BLaER1 (cell line): ENCODE measurements around the gene LRRC74A.
"Not testable (repeated sequence)": the region's sequence is repeated elsewhere in the genome, so short reads cannot be mapped to it uniquely, and the experiment has no call there.

Experiments
- H3K27ac ChIP-seq: shearing (Covaris generic); formaldehyde crosslinking; 2 replicates; pipeline ENCODE4 v1.8.1; 2022
- H3K27me3 ChIP-seq: shearing (Covaris generic); formaldehyde crosslinking; 2 replicates; pipeline ENCODE4 v1.8.1; 2022
- H3K36me3 ChIP-seq: shearing (Covaris generic); formaldehyde crosslinking; 2 replicates; pipeline ENCODE4 v1.8.1; 2022
- H3K4me1 ChIP-seq: shearing (Covaris generic); formaldehyde crosslinking; 2 replicates; pipeline ENCODE4 v1.8.1; 2022
- H3K4me2 ChIP-seq: shearing (Covaris generic); formaldehyde crosslinking; 2 replicates; pipeline ENCODE4 v1.8.1; 2022
- H3K4me3 ChIP-seq: shearing (Covaris generic); formaldehyde crosslinking; 2 replicates; pipeline ENCODE4 v1.8.1; 2022
- H3K9ac ChIP-seq: shearing (Covaris generic); formaldehyde crosslinking; 2 replicates; pipeline ENCODE4 v1.8.1; 2022
- H3K9me3 ChIP-seq: shearing (Covaris generic); formaldehyde crosslinking; 2 replicates; pipeline ENCODE4 v1.8.1; 2022
- H4K20me1 ChIP-seq: shearing (Covaris generic); formaldehyde crosslinking; 2 replicates; pipeline ENCODE4 v1.8.1; 2022
- Cebpa-rat ChIP-seq: shearing (Covaris generic); IDR thresholded peaks from 2 replicates; pipeline ENCODE4 v1.8.1; 2022

Gene LRRC74A

GRCh38 chr14:76904100-76904739 is 78.0 kb downstream of the LRRC74A start:
- H3K4me1 ChIP-seq = peaks cover 60% of the 10 kb centered on the region
- H3K9me3 ChIP-seq = peaks cover 6% of the 10 kb centered on the region
- H3K27me3 ChIP-seq = no peaks in the 10 kb centered on the region
- no peaks in the 10 kb centered on the region for H4K20me1 ChIP-seq
- no peak overlapping the region for H3K4me3 ChIP-seq
- TF ChIP-seq Cebpa-rat = no peak
- H3K36me3 ChIP-seq = no peaks in the 10 kb centered on the region
- peak overlapping the region; percentile 73 for H3K4me2 ChIP-seq
- peak overlapping the region; percentile 28; the same call in 1 of the 2 replicates for H3K27ac ChIP-seq
- no peak overlapping the region for H3K9ac ChIP-seq

GRCh38 chr14:76904740-76905569 is 78.7 kb downstream of the LRRC74A start:
- TF ChIP-seq Cebpa-rat = no peak
- no peak overlapping the region for H3K9ac ChIP-seq
- H3K27me3 ChIP-seq = no peaks in the 10 kb centered on the region
- peaks cover 68% of the 10 kb centered on the region for H3K4me1 ChIP-seq
- H3K27ac ChIP-seq = peak overlapping the region; percentile 46; the same call in 1 of the 2 replicates
- no peak overlapping the region for H3K4me3 ChIP-seq
- H4K20me1 ChIP-seq = no peaks in the 10 kb centered on the region
- peak overlapping the region; percentile 73 for H3K4me2 ChIP-seq
- no peaks in the 10 kb centered on the region for H3K36me3 ChIP-seq
- no peaks in the 10 kb centered on the region; the same call in 1 of the 2 replicates for H3K9me3 ChIP-seq

GRCh38 chr14:76908834-76909233 is 82.6 kb downstream of the LRRC74A start:
- Histone ChIP-seq H3K27ac (peak overlapping the region; percentile 97), H3K4me1 (peaks cover 86% of the 10 kb centered on the region), H3K9me3 (no peaks in the 10 kb centered on the region), H3K9ac (peak overlapping the region; percentile 74), H4K20me1 (no peaks in the 10 kb centered on the region), H3K27me3 (no peaks in the 10 kb centered on the region), H3K4me2 (peak overlapping the region; percentile 91), H3K36me3 (no peaks in the 10 kb centered on the region), H3K4me3 (no peak overlapping the region)
- no peak for TF ChIP-seq Cebpa-rat

GRCh38 chr14:76909266-76909665 is 83.1 kb downstream of the LRRC74A start:
- H3K4me3 ChIP-seq = no peak overlapping the region
- no peaks in the 10 kb centered on the region for H3K36me3 ChIP-seq
- peaks cover 86% of the 10 kb centered on the region for H3K4me1 ChIP-seq

GRCh38 chr14:76910371-76910890 is 84.2 kb downstream of the LRRC74A start:
- Histone ChIP-seq H3K36me3 (no peaks in the 10 kb centered on the region), H3K4me3 (no peak overlapping the region), H3K9ac (no peak overlapping the region), H3K27ac (peak overlapping the region; percentile 53), H4K20me1 (no peaks in the 10 kb centered on the region), H3K4me1 (peaks cover 86% of the 10 kb centered on the region), H3K4me2 (no peak overlapping the region), H3K9me3 (no peaks in the 10 kb centered on the region), H3K27me3 (no peaks in the 10 kb centered on the region)
- TF ChIP-seq Cebpa-rat = no peak

More at GRCh38 chr14:76909266-76909665, 83.1 kb downstream of the LRRC74A start:
- H3K27me3 ChIP-seq = no peaks in the 10 kb centered on the region
- no peak for TF ChIP-seq Cebpa-rat
- H3K9me3 ChIP-seq = no peaks in the 10 kb centered on the region
- H3K27ac ChIP-seq = peak overlapping the region; percentile 97
- no peaks in the 10 kb centered on the region for H4K20me1 ChIP-seq
- peak overlapping the region; percentile 74 for H3K9ac ChIP-seq
- peak overlapping the region; percentile 91 for H3K4me2 ChIP-seq

GRCh38 chr14:76911473-76911872 is 85.3 kb downstream of the LRRC74A start:
- H3K9me3 ChIP-seq = no peaks in the 10 kb centered on the region
- H4K20me1 ChIP-seq = no peaks in the 10 kb centered on the region
- no peak for TF ChIP-seq Cebpa-rat
- no peak overlapping the region for H3K4me2 ChIP-seq
- H3K4me1 ChIP-seq = peaks cover 86% of the 10 kb centered on the region
- H3K4me3 ChIP-seq = no peak overlapping the region
- peak overlapping the region; percentile 45 for H3K27ac ChIP-seq
- H3K36me3 ChIP-seq = no peaks in the 10 kb centered on the region
- H3K9ac ChIP-seq = no peak overlapping the region
- no peaks in the 10 kb centered on the region for H3K27me3 ChIP-seq

- not testable (repeated sequence) for H3K36me3 ChIP-seq, H3K9ac ChIP-seq, H3K4me3 ChIP-seq, H4K20me1 ChIP-seq, H3K27me3 ChIP-seq, H3K9me3 ChIP-seq
- H3K27ac ChIP-seq = peak overlapping the region; percentile 55; the same call in 1 of the 2 replicates
- H3K4me2 ChIP-seq = peak overlapping the region; percentile 40
- H3K4me1 ChIP-seq = peaks cover 86% of the 10 kb centered on the region
Measured at GRCh38 chr14:76914533-76915081, 88.4 kb downstream of the LRRC74A start.

- Histone ChIP-seq H3K27ac (no peak overlapping the region), H3K4me1 (peaks cover 98% of the 10 kb centered on the region), H3K9ac (no peak overlapping the region), H3K27me3 (no peaks in the 10 kb centered on the region), H3K36me3 (no peaks in the 10 kb centered on the region), H3K4me2 (no peak overlapping the region), H3K9me3 (no peaks in the 10 kb centered on the region), H4K20me1 (no peaks in the 10 kb centered on the region), H3K4me3 (no peak overlapping the region)
- no peak for TF ChIP-seq Cebpa-rat
Measured at GRCh38 chr14:76916040-76916715, 90.0 kb downstream of the LRRC74A start.

GRCh38 chr14:76917158-76917596 is 91.0 kb downstream of the LRRC74A start:
- 0 out of 2 replicates have a peak overlapping the region, but pooled peaks have one; percentile 48 for H3K9ac ChIP-seq
- no peaks in the 10 kb centered on the region for H3K36me3 ChIP-seq
- no peaks in the 10 kb centered on the region for H4K20me1 ChIP-seq
- H3K27ac ChIP-seq = no peak overlapping the region
- H3K4me2 ChIP-seq = peak overlapping the region; percentile 98
- no peaks in the 10 kb centered on the region for H3K27me3 ChIP-seq
- no peak for TF ChIP-seq Cebpa-rat
- H3K9me3 ChIP-seq = no peaks in the 10 kb centered on the region
- H3K4me3 ChIP-seq = no peak overlapping the region
- peaks cover 99% of the 10 kb centered on the region for H3K4me1 ChIP-seq
